Measurements from ENCODE around the gene HTR6.

Gene HTR6

DNA sequence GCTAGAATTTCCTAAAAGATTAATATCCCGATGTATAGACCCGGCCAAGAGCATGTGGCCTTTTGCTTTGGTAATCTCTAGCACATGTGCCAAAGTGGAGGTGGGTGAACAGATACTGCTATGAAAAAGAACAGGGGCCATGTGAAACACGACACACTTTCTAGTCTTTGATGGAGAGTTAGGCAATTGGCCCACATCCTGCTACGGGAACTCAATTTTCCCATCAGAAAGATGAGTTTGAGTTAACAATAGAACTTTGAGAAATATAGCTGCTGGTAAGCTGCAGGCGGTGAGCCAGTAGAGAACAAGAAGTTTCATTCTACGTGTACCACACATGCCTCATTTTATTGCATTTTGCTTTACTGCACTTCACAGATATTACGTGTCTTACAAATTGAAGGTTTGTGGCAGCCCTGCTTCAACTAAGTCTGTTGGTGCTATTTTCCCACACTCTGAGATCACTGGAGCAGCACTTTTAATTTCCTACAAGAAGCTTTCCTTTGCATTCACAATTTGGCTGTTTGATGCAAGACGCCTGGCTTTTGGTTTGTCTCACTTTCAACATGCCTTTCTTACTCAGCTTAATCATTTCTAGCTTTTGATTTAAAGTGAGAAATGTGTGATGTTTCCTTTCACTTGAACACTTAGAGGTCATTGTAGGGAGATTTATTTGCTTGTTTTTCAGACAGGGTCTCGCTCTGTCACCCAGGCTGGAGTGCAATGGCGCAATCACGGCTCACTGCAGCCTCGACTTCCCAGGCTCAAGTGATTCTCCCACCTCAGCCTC, 46.3 kb downstream of the HTR6 start:
- H3K4me3 ChIP-seq (ENCODE audit: low read depth, low read length): no peak overlapping the region
- TF ChIP-seq, protein P1, sequence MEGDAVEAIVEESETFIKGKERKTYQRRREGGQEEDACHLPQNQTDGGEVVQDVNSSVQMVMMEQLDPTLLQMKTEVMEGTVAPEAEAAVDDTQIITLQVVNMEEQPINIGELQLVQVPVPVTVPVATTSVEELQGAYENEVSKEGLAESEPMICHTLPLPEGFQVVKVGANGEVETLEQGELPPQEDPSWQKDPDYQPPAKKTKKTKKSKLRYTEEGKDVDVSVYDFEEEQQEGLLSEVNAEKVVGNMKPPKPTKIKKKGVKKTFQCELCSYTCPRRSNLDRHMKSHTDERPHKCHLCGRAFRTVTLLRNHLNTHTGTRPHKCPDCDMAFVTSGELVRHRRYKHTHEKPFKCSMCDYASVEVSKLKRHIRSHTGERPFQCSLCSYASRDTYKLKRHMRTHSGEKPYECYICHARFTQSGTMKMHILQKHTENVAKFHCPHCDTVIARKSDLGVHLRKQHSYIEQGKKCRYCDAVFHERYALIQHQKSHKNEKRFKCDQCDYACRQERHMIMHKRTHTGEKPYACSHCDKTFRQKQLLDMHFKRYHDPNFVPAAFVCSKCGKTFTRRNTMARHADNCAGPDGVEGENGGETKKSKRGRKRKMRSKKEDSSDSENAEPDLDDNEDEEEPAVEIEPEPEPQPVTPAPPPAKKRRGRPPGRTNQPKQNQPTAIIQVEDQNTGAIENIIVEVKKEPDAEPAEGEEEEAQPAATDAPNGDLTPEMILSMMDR (IDR thresholded peaks at IDR 0.05; ENCODE audit: insufficient read depth, low read depth, low read length, missing control alignments): no peak
- peak; percentile 93 for DNase-seq (ENCODE audit: low read depth)

DNA sequence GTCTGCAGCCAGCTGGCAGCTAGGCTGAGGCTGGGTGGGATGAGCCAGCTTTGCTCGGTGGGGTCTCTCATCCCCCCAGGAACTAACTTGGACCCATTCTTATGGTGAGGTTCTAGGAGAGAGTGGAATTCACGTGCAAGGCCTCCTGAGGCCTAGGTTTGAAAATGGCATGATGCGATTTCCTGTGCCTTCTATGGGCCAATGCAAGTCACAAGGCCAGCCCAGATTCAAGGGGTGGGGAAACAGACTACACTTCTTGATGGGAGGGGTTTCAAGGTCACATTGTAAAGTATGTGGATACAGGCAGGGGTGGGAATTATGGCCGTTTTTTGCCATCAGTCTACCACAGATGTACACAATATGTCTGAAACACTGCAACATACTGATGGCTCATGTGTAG, 48.3 kb downstream of the HTR6 start:
- H3K4me3 ChIP-seq (ENCODE audit: low read depth, low read length): no peak overlapping the region
- TF ChIP-seq, protein P1 (IDR thresholded peaks at IDR 0.05; ENCODE audit: insufficient read depth, low read depth, low read length, missing control alignments): no peak
- DNase-seq (ENCODE audit: low read depth): peak; percentile 56

DNA sequence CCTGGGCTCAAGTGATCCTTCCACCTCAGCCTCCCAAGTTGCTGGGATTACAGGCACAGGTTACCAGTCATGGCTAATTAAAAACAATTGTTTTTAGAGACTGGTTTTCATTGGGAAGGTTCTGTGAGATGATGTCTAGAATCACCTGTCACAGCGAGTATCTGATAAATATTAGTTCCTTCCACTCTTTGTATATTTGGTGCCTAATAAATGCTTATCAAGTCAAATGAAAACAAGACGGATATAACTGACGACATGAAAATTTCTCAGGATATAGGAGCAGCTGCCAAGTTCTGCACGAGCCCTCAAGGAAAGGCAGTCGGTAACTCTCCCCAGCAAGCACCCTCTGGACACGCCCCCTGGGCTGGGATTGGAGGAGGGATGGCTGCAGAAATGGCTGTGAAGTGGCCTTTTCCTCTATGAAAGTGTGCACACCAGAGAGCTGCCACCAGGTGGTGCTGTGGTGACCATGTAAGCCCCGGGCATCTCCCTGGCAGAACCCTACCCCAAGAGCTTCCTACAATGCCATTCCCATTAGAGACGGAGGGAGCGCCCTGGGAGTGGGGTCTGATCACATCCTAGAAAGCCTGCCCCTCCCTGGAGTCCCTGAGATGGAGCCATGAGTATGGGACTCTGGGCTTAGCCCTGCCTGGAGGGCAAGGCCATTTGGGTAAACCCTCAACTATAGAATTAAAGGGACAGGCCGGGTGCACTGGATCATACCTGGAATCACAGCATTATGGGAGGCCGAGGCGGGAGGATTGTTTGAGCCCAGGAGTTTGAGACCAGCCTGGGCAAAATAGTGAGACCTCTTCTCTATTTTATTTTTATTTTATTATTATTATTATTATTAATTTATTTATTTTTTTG, 50.9 kb downstream of the HTR6 start:
- TF ChIP-seq, protein P1 (IDR thresholded peaks at IDR 0.05; ENCODE audit: insufficient read depth, low read depth, low read length, missing control alignments): peak; percentile 86
- no peak overlapping the region for H3K4me3 ChIP-seq (ENCODE audit: low read depth, low read length)
- DNase-seq (ENCODE audit: low read depth): peak; percentile 94

GRCh38 chr1:19717467-19717866, 52.8 kb downstream of the HTR6 start:
- no peak for DNase-seq (ENCODE audit: low read depth)
- H3K4me3 ChIP-seq (ENCODE audit: low read depth, low read length): no peak overlapping the region
- TF ChIP-seq, protein P1 (IDR thresholded peaks at IDR 0.05; ENCODE audit: insufficient read depth, low read depth, low read length, missing control alignments): no peak

- TF ChIP-seq, protein P1 (IDR thresholded peaks at IDR 0.05; ENCODE audit: insufficient read depth, low read depth, low read length, missing control alignments): no peak
- H3K4me3 ChIP-seq (ENCODE audit: low read depth, low read length): no peak overlapping the region
- DNase-seq (ENCODE audit: low read depth): no peak
Observed at GRCh38 chr1:19720174-19720573, 55.5 kb downstream of the HTR6 start.

DNA sequence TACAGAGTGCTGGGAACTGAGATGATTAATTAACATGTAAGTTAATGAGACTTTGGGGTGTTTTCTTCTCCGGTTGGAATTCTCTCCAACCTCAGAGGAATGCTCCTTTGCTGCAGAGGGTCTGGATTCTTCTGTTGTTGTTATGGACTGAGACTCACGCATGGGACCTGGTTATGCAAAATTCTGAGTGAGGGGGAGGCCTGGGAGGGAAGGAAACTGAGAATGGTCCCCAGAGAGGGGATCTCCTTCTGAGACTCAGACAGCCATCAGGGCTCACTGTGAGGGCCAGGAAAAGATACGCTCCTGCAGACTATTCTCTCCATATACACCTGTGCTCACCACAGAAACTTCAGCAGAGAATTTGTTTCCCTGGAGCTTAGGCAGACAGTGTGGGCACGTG, 56.3 kb downstream of the HTR6 start:
- TF ChIP-seq, protein P1 (IDR thresholded peaks at IDR 0.05; ENCODE audit: insufficient read depth, low read depth, low read length, missing control alignments): no peak
- no peak for DNase-seq (ENCODE audit: low read depth)
- no peak overlapping the region for H3K4me3 ChIP-seq (ENCODE audit: low read depth, low read length)

All from GM12865 (cell line).